ENCODE data around the gene CNPY4.

CNPY4 gene

DNA sequence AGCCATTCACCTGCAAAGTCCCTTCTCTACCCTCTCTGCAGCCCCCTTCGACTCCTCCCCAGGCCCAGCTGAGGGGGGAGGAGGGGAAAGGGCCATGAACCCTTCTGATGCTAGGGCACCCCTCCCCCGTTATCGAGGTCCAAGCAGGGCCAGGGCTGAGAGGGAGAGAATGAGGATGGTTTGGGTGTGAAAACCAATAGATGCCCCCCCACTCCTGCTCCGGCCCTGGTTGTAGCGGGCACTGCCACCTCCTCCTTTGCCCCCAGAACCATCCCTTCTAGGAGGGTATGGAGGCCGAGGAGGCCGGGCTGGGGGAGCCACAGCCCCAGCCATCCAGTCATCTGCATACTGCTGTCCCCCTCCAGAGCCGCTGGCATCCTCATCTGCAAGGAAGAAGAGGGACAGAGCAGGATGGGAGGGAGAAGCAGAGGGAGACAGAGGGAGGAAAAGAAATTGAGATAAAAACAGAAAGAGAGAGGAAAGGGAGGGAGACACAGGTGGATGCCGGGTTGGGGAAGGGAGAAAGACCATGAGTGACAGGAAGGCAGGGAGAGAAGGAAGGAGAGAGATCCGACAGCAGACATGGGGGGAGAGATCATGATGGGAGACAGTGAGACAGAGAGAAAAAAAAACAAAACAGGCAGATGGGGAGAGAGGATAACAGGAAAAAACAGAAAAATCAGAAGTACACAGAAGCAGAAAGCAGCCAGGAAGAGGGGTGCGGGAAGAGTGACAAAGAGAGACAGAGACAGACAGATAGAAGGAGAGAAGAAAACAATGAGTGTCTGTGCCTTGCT, 50.9 kb downstream of the CNPY4 start:
- DNase-seq, result no peak

DNA sequence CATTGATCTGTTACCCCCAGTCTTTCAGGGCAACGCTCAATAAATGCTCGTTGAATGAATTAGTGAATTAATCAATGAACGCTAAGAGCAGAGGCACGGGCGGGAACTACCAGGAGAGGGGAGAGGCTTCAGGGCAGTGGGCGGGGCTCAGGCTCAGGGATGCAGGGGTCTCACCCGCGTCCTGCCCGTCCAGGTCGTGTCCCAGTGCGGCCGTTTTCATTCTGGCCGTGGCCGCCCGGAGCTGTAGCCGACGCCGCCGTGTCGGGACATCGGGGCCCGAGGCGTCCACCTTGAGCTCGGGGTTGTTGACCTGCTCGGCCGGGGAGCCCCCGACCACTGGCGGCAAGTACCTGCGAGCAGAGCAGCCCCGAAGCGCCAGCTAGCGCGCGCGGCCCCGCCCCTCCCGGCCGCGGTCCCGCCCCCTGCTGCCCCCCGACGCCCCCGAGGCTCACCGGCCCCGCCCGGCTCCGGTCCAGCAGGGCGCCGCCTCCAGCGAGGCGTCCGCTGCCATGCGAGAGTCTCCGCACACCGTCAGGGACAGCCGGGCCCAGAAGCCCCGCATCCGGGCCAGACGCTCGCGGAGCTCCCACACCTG, 51.8 kb downstream of the CNPY4 start:
- no peak for DNase-seq

DNA sequence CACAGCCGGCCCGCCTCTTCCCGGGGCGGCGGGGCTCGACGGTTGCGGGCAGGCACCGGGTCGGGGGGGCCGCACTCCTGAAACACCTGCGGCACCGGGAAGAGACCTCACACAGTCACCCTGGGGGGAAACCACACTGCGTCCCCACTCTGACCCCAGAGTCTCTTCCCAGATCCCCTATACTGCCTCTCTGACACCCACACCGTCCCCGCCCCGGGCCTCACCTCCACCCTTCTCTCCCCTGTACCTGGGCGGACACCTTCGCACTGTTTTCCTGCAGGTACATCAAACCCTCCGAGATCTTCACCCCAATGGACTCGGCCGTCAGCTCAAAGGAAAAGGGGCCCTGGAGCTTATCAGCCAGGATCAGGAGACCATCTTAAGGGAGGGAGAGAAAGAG, 52.4 kb downstream of the CNPY4 start:
- no peak for DNase-seq

DNA sequence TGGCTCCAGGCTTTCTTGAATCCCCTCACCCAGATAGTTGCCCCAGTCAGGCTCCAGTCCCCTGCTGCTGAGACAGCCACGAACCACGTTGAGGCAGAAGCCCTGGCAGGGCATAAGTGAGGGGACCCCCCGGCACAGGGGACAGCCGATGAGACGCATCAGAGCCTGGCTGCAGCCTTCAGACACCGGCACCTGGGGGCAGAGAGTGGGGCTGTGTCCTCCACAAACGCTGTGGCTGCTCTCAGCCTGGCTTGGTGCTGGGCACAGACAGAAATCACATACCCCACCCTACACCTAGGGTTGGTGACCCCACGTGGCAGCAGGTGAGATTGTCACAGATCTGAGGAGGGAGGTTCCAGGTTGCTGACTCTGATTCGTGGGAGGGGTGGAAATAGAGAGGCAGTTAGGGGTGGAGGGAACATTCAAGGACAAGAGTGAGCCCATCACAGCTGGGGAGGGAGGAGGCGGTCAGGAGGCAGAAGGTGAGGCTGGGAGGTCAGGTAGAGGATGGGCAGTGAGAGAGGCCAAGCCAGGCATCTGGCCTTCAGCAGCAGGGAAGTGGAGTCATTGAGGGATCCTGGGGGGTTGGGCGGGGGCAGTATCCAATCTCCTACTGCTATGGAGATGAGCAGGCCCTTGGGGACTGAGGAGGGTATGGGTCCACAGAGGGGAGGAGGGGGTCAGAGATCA, 54.5 kb downstream of the CNPY4 start:
- DNase-seq, result no peak

DNA sequence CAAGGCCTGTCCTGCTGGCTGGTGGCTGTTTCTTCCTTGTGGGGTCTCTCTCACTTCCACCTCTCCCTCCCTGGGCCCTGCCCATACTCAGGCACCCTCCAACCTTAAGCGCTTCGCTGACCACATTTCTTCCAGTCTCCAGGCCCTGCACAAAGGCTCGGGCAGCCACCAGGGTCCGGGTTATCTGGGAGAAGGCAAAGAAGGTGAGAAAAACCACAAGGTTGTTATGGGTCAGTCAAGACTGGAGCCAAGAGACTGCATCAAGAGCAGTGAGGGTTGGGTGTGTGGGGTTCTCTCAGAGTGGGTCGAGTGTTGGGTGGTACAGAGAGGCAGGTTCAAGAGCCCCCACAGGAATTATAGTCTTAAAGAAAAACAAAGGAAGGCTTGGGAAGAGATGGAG, 55.1 kb downstream of the CNPY4 start:
- DNase-seq, result no peak
